A549 (cell line): ENCODE measurements around the gene HECTD3.

Experiments used
- CEBPB ChIP-seq, 2 experiments: fragments of >200 bp in 1 of 2; sonication (Bioruptor Twin) in 1 of 2; formaldehyde crosslinking in 1 of 2; IDR thresholded peaks; 2 replicates each; pipeline ENCODE4 v1.6.1; 2012 to 2016
- CHD2 ChIP-seq: fragments of 150-350 bp; IDR thresholded peaks from 2 replicates; pipeline ENCODE4 v1.6.1; 2014; ENCODE audit warnings: low read length; ENCODE audit not compliant: partially characterized antibody
- EHMT2 ChIP-seq: fragments of 200-600 bp; sonication (generic); IDR thresholded peaks from 2 replicates; pipeline ENCODE4 v1.6.1; 2016; ENCODE audit warnings: antibody characterized with exemption, low read depth, mild to moderate bottlenecking, moderate library complexity
- NFE2L2 ChIP-seq: fragments of 150-350 bp; conservative IDR thresholded peaks from 2 replicates; pipeline ENCODE4 v1.6.1; 2014; ENCODE audit warnings: low read length
- POLR2A ChIP-seq: IDR thresholded peaks from 2 replicates; pipeline ENCODE4 v1.6.1; 2012; ENCODE audit warnings: mild to moderate bottlenecking, low read length
- RAD21 ChIP-seq, 2 experiments: fragments of >200 bp in 1 of 2; sonication (Bioruptor Twin) in 1 of 2; formaldehyde crosslinking in 1 of 2; IDR thresholded peaks in 1 of 2; conservative IDR thresholded peaks in 1 of 2; 2 replicates in 1 of 2; 3 replicates in 1 of 2; pipeline ENCODE4 v1.6.1; 2012 to 2018; ENCODE audit warnings: inconsistent platforms in 1 of 2
- RCOR1 ChIP-seq: fragments of 150-350 bp; IDR thresholded peaks from 2 replicates; pipeline ENCODE4 v1.6.1; 2014; ENCODE audit warnings: antibody characterized with exemption, low read length, low read depth
- RNF2 ChIP-seq: fragments of 200-600 bp; sonication (generic); IDR thresholded peaks from 2 replicates; pipeline ENCODE4 v1.6.1; 2016; ENCODE audit warnings: low read depth, mild to moderate bottlenecking, antibody characterized with exemption, moderate library complexity, borderline replicate concordance
- ZFP36 ChIP-seq: fragments of 450-650 bp; IDR thresholded peaks from 2 replicates; pipeline ENCODE4 v1.6.1; 2014; ENCODE audit warnings: borderline replicate concordance; ENCODE audit not compliant: partially characterized antibody
- TF ChIP-seq, protein P1 (sequence below): fragments of >200 bp; sonication (Bioruptor Twin); formaldehyde crosslinking; IDR thresholded peaks from 3 replicates; pipeline ENCODE4 v1.5.1; 2016
- TF ChIP-seq, protein P2 (sequence below): fragments of 150-350 bp; IDR thresholded peaks from 2 replicates; pipeline ENCODE4 v1.6.1; 2014; ENCODE audit warnings: low read depth, mild to moderate bottlenecking, low read length
- TF ChIP-seq, protein P3 (sequence below): fragments of 200-600 bp; sonication (generic); IDR thresholded peaks from 2 replicates; pipeline ENCODE4 v1.6.1; 2016; ENCODE audit warnings: antibody characterized with exemption, mild to moderate bottlenecking, moderate library complexity

DNA sequence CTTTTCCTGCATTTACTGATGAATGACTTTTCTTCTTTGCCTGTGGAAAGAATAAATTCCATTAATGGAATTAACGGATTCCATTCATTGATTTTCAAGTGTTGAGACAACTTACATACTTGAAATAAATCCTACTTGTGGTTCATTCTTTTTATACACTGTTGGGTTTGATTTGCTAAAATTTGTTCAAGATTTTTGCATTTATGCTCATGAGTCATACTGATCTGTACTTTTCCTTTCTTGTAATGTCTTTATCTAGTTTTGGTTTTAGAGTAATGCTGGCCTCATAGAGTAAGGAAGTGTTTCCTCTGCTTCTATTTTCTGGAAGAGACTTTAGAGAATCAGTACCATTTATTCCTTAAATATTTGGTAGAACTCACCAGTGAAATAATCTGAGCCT lies 15.3 kb upstream of the HECTD3 start:
- TF ChIP-seq POLR2A: no peak
- TF ChIP-seq, protein P1, sequence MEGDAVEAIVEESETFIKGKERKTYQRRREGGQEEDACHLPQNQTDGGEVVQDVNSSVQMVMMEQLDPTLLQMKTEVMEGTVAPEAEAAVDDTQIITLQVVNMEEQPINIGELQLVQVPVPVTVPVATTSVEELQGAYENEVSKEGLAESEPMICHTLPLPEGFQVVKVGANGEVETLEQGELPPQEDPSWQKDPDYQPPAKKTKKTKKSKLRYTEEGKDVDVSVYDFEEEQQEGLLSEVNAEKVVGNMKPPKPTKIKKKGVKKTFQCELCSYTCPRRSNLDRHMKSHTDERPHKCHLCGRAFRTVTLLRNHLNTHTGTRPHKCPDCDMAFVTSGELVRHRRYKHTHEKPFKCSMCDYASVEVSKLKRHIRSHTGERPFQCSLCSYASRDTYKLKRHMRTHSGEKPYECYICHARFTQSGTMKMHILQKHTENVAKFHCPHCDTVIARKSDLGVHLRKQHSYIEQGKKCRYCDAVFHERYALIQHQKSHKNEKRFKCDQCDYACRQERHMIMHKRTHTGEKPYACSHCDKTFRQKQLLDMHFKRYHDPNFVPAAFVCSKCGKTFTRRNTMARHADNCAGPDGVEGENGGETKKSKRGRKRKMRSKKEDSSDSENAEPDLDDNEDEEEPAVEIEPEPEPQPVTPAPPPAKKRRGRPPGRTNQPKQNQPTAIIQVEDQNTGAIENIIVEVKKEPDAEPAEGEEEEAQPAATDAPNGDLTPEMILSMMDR: no peak
- no peak for TF ChIP-seq RAD21 (conservative IDR thresholded peaks at IDR 0.05 in 1 of 2, IDR thresholded peaks at IDR 0.05 in 1 of 2)
- TF ChIP-seq RCOR1: no peak
- no peak for TF ChIP-seq CEBPB (IDR thresholded peaks at IDR 0.05)
- TF ChIP-seq, protein P2, sequence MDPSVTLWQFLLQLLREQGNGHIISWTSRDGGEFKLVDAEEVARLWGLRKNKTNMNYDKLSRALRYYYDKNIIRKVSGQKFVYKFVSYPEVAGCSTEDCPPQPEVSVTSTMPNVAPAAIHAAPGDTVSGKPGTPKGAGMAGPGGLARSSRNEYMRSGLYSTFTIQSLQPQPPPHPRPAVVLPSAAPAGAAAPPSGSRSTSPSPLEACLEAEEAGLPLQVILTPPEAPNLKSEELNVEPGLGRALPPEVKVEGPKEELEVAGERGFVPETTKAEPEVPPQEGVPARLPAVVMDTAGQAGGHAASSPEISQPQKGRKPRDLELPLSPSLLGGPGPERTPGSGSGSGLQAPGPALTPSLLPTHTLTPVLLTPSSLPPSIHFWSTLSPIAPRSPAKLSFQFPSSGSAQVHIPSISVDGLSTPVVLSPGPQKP: no peak
- no peak for TF ChIP-seq RNF2
- TF ChIP-seq NFE2L2: no peak
- TF ChIP-seq ZFP36: no peak
- no peak for TF ChIP-seq EHMT2
- TF ChIP-seq CHD2: no peak
- TF ChIP-seq, protein P3, sequence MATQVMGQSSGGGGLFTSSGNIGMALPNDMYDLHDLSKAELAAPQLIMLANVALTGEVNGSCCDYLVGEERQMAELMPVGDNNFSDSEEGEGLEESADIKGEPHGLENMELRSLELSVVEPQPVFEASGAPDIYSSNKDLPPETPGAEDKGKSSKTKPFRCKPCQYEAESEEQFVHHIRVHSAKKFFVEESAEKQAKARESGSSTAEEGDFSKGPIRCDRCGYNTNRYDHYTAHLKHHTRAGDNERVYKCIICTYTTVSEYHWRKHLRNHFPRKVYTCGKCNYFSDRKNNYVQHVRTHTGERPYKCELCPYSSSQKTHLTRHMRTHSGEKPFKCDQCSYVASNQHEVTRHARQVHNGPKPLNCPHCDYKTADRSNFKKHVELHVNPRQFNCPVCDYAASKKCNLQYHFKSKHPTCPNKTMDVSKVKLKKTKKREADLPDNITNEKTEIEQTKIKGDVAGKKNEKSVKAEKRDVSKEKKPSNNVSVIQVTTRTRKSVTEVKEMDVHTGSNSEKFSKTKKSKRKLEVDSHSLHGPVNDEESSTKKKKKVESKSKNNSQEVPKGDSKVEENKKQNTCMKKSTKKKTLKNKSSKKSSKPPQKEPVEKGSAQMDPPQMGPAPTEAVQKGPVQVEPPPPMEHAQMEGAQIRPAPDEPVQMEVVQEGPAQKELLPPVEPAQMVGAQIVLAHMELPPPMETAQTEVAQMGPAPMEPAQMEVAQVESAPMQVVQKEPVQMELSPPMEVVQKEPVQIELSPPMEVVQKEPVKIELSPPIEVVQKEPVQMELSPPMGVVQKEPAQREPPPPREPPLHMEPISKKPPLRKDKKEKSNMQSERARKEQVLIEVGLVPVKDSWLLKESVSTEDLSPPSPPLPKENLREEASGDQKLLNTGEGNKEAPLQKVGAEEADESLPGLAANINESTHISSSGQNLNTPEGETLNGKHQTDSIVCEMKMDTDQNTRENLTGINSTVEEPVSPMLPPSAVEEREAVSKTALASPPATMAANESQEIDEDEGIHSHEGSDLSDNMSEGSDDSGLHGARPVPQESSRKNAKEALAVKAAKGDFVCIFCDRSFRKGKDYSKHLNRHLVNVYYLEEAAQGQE: no peak
